ENCODE data around the gene PCAT7.

GRCh38 chr9:94584555-94584954, 29.7 kb downstream of the PCAT7 start:
- TF ChIP-seq GATA2 (IDR thresholded peaks at IDR 0.05; ENCODE audit: low read depth, low read length) (no peak), GATA3 (IDR thresholded peaks at IDR 0.05; ENCODE audit: low read depth, low read length) (no peak)

Data from SH-SY5Y (cell line).